Neural cell (in vitro differentiated cells): Measurements from ENCODE around the gene ZMYM2. TPM values are rescaled to one million over a fixed set of nuclear protein-coding genes. Genes with fewer than 3 reads are reported as not detected.

ENCODE experiments used
- H2AFZ ChIP-seq: fragments of 200-600, 300-800 bp; sonication (generic), shearing (Covaris generic); 2 replicates; pipeline ENCODE4 v1.6.0; 2014; ENCODE audit warnings: low read depth, mild to moderate bottlenecking, antibody characterized with exemption, low read length, moderate library complexity
- H3F3A ChIP-seq: fragments of 200-600 bp; shearing (Covaris generic); 2 replicates; pipeline ENCODE4 v1.6.1; 2016; ENCODE audit warnings: mild to moderate bottlenecking, moderate library complexity, mixed read lengths, antibody characterized with exemption, low read length; ENCODE audit not compliant: insufficient read depth, poor library complexity, severe bottlenecking
- H3K27ac ChIP-seq: fragments of 200-600, 300-800 bp; sonication (generic), shearing (Covaris generic); 2 replicates; pipeline ENCODE4 v1.5.1; 2014; ENCODE audit warnings: mild to moderate bottlenecking, low read length, moderate library complexity
- H3K27me3 ChIP-seq: fragments of 300-800, 200-600 bp; sonication (generic), shearing (Covaris generic); 2 replicates; pipeline ENCODE4 v1.6.0; 2014; ENCODE audit warnings: mild to moderate bottlenecking, low read depth, low read length, moderate library complexity; ENCODE audit not compliant: insufficient read depth
- H3K36me3 ChIP-seq: fragments of 300-800, 200-600 bp; sonication (generic), shearing (Covaris generic); 2 replicates; pipeline ENCODE4 v1.5.1; 2014; ENCODE audit warnings: mild to moderate bottlenecking, antibody characterized with exemption, low read length, moderate library complexity; ENCODE audit not compliant: insufficient read depth
- H3K4me2 ChIP-seq: fragments of 300-800, 200-600 bp; sonication (generic), shearing (Covaris generic); 2 replicates; pipeline ENCODE4 v1.6.0; 2014; ENCODE audit warnings: mild to moderate bottlenecking, low read length
- H3K4me3 ChIP-seq: fragments of 300-800, 200-600 bp; sonication (generic), shearing (Covaris generic); 2 replicates; pipeline ENCODE4 v1.5.1; 2014; ENCODE audit warnings: mild to moderate bottlenecking, low read length, moderate library complexity
- H3K79me2 ChIP-seq: fragments of 200-600 bp; shearing (Covaris generic); replicated peaks from 2 replicates; pipeline ENCODE4 v1.6.0; 2014; ENCODE audit warnings: mild to moderate bottlenecking, low read length, moderate library complexity; ENCODE audit not compliant: insufficient read depth
- H3K9ac ChIP-seq: fragments of 300-800, 200-600 bp; sonication (generic), shearing (Covaris generic); 2 replicates; pipeline ENCODE4 v1.6.1; 2016; ENCODE audit warnings: mild to moderate bottlenecking, low read length, mixed read lengths
- H3K9me2 ChIP-seq: fragments of 200-600 bp; shearing (Covaris generic); 2 replicates; pipeline ENCODE4 v1.6.1; 2016; ENCODE audit warnings: mild to moderate bottlenecking, low read length, mixed read lengths; ENCODE audit not compliant: insufficient read depth
- H3K9me3 ChIP-seq: fragments of 200-600, 300-800 bp; sonication (generic), shearing (Covaris generic); 2 replicates; pipeline ENCODE4 v1.6.1; 2016; ENCODE audit warnings: mild to moderate bottlenecking, mixed run types, low read length, moderate library complexity, mixed read lengths
- H4K20me1 ChIP-seq: fragments of 200-600 bp; shearing (Covaris generic); 2 replicates; pipeline ENCODE4 v1.6.1; 2016; ENCODE audit warnings: mild to moderate bottlenecking, mixed run types; ENCODE audit not compliant: insufficient read depth
- CTCF ChIP-seq: fragments of 450-650 bp; IDR thresholded peaks from 2 replicates; pipeline ENCODE4 v1.5.1; 2014; ENCODE audit warnings: antibody characterized with exemption, mild to moderate bottlenecking, moderate library complexity; ENCODE audit not compliant: poor library complexity, severe bottlenecking
- EP300 ChIP-seq: fragments of 450-650 bp; conservative IDR thresholded peaks from 2 replicates; pipeline ENCODE4 v1.6.1; 2014; ENCODE audit warnings: antibody characterized with exemption, mild to moderate bottlenecking, moderate library complexity; ENCODE audit not compliant: poor library complexity, severe bottlenecking
- EZH2 ChIP-seq: fragments of 200-600, 300-800 bp; shearing (Covaris generic), sonication (generic); IDR thresholded peaks from 2 replicates; pipeline ENCODE4 v1.6.1; 2014; ENCODE audit warnings: antibody characterized with exemption, low read length, borderline replicate concordance, mild to moderate bottlenecking; ENCODE audit not compliant: insufficient read depth, poor library complexity, severe bottlenecking
- MXI1 ChIP-seq: fragments of 450-650 bp; conservative IDR thresholded peaks from 2 replicates; pipeline ENCODE4 v1.6.1; 2014; ENCODE audit warnings: antibody characterized with exemption, mild to moderate bottlenecking; ENCODE audit not compliant: poor library complexity, severe bottlenecking
- POLR2AphosphoS5 ChIP-seq: IDR thresholded peaks from 2 replicates; pipeline ENCODE4 v1.6.1; 2012
- RAD21 ChIP-seq: fragments of 450-650 bp; conservative IDR thresholded peaks from 2 replicates; pipeline ENCODE4 v1.6.1; 2014; ENCODE audit warnings: antibody characterized with exemption, mild to moderate bottlenecking, moderate library complexity
- REST ChIP-seq: IDR thresholded peaks from 2 replicates; pipeline ENCODE4 v1.6.1; 2012; ENCODE audit warnings: borderline replicate concordance
- SMC3 ChIP-seq: fragments of 450-650 bp; conservative IDR thresholded peaks from 2 replicates; pipeline ENCODE4 v1.6.1; 2014; ENCODE audit warnings: antibody characterized with exemption, mild to moderate bottlenecking, moderate library complexity; ENCODE audit not compliant: poor library complexity
- TAF1 ChIP-seq: IDR thresholded peaks from 2 replicates; pipeline ENCODE4 v1.6.1; 2012; ENCODE audit warnings: low read depth
- polyA plus RNA-seq: library from polyadenylated mRNA; depleted of rRNA; stranded (reverse); fragments of >200 nt; gene quantifications from 2 replicates; pipeline ENCODE4 v1.2.3, GENCODE V29; 2014

ZMYM2 gene
- polyA plus RNA-seq, 1 donor from 2014 or later: 92.2 TPM

GRCh38 chr13:19927117-19927748 lies 31.3 kb upstream of the ZMYM2 start:
- Histone ChIP-seq H3F3A (no peaks in the 10 kb centered on the region), H3K27me3 (no peaks in the 10 kb centered on the region), H3K36me3 (no peaks in the 10 kb centered on the region), H3K79me2 (no peaks in the 10 kb centered on the region), H3K27ac (no peak overlapping the region), H3K9ac (no peak overlapping the region), H4K20me1 (no peaks in the 10 kb centered on the region), H3K9me3 (no peaks in the 10 kb centered on the region), H3K9me2 (no peaks in the 10 kb centered on the region), H3K4me3 (no peak overlapping the region), H3K4me2 (no peak overlapping the region), H2AFZ (no peak overlapping the region)
- TF ChIP-seq REST: no peak
- no peak for TF ChIP-seq EP300
- no peak for TF ChIP-seq SMC3
- TF ChIP-seq TAF1: no peak
- no peak for TF ChIP-seq EZH2
- no peak for TF ChIP-seq POLR2AphosphoS5
- TF ChIP-seq CTCF: peak; percentile 38

- Histone ChIP-seq H3K9ac (no peak overlapping the region), H3K9me2 (no peaks in the 10 kb centered on the region), H4K20me1 (no peaks in the 10 kb centered on the region), H3K27me3 (no peaks in the 10 kb centered on the region), H3K27ac (no peak overlapping the region), H3K4me3 (no peak overlapping the region), H3K9me3 (no peaks in the 10 kb centered on the region), H2AFZ (no peak overlapping the region), H3K36me3 (no peaks in the 10 kb centered on the region), H3K79me2 (no peaks in the 10 kb centered on the region), H3K4me2 (no peak overlapping the region), H3F3A (no peaks in the 10 kb centered on the region)
- no peak for TF ChIP-seq EZH2
- no peak for TF ChIP-seq EP300
- TF ChIP-seq REST: no peak
- TF ChIP-seq MXI1: no peak
- TF ChIP-seq RAD21: no peak
- no peak for TF ChIP-seq SMC3
- TF ChIP-seq POLR2AphosphoS5: no peak
- no peak for TF ChIP-seq TAF1
- no peak for TF ChIP-seq CTCF
Observed at GRCh38 chr13:19940106-19940505, 18.4 kb upstream of the ZMYM2 start.
